Upper lobe of right lung (tissue), 1 donor: ENCODE data around the gene CAMSAP3. TPM values are rescaled to one million over a fixed set of nuclear protein-coding genes. Genes with fewer than 3 reads are reported as not detected.

Experiments
- ATAC-seq: fragments of 200-7000 bp; cut with Tn5 transposase; one replicate; pipeline ENCODE4 v1.9.1; 2020; ENCODE audit warnings: mild to moderate bottlenecking, moderate library complexity
- DNase-seq: peaks from one replicate; pipeline ENCODE4 v3.0.0-alpha.2; 2020
- H3K27ac ChIP-seq: fragments of 200-600 bp; one replicate; pipeline ENCODE4 v1.8.0; 2022
- H3K27me3 ChIP-seq: fragments of 200-600 bp; one replicate; pipeline ENCODE4 v1.8.0; 2022; ENCODE audit warnings: mild to moderate bottlenecking
- H3K36me3 ChIP-seq: fragments of 200-600 bp; one replicate; pipeline ENCODE4 v1.8.0; 2022
- H3K4me1 ChIP-seq: fragments of 200-600 bp; one replicate; pipeline ENCODE4 v1.8.0; 2022
- H3K4me3 ChIP-seq: fragments of 200-600 bp; one replicate; pipeline ENCODE4 v1.8.0; 2022; ENCODE audit warnings: mild to moderate bottlenecking
- H3K9me3 ChIP-seq: fragments of 200-600 bp; one replicate; pipeline ENCODE4 v1.8.0; 2022
- CTCF ChIP-seq: fragments of 200-600 bp; IDR thresholded peaks from one replicate; pipeline ENCODE4 v1.8.0; 2022; ENCODE audit warnings: antibody characterized with exemption
- intact Hi-C: fragments of 100-400 bp; cut with DNase I; formaldehyde crosslinking; loops from one replicate; pipeline ENCODE4 v1.11.0; 2022
- total RNA-seq: library from RNA; stranded (reverse); fragmentation: NEBNext Ultra II Directional; extraction: Animal tissue kit (Norgen Biotek cat#: 25700); gene quantifications from one replicate; pipeline ENCODE4 v1.2.1, GENCODE V29; 2021
- donor health status: DM: no; HTN: yes; CAD: no; lungs with severe emphysema.

Gene CAMSAP3
- total RNA-seq, 1 donor from 2014 or later, result 29.1 TPM

GRCh38 chr19:7602240-7602934, 6.7 kb downstream of the CAMSAP3 start:
- Histone ChIP-seq H3K27ac (peak overlapping the region; percentile 24), H3K4me1 (no peaks in the 10 kb centered on the region), H3K4me3 (no peak overlapping the region), H3K36me3 (no peaks in the 10 kb centered on the region), H3K27me3 (peaks cover 2% of the 10 kb centered on the region), H3K9me3 (no peaks in the 10 kb centered on the region)
- peak; percentile 77 for DNase-seq
- ATAC-seq, result peak; percentile 66
- no peak for TF ChIP-seq CTCF
- intact Hi-C loops, result no loop called here

- Histone ChIP-seq H3K36me3 (no peaks in the 10 kb centered on the region), H3K4me1 (no peaks in the 10 kb centered on the region), H3K27me3 (no peaks in the 10 kb centered on the region), H3K4me3 (no peak overlapping the region), H3K27ac (peak overlapping the region; percentile 24), H3K9me3 (no peaks in the 10 kb centered on the region)
- DNase-seq, result peak; percentile 75
- ATAC-seq, result no peak
- intact Hi-C loops, result no loop called here
- no peak for TF ChIP-seq CTCF
These were observed 7.4 kb downstream of the CAMSAP3 start for GRCh38 chr19:7602935-7603497.

GRCh38 chr19:7603919-7604318, 8.3 kb downstream of the CAMSAP3 start:
- Histone ChIP-seq H3K4me1 (no peaks in the 10 kb centered on the region), H3K27ac (peak overlapping the region; percentile 3), H3K27me3 (no peaks in the 10 kb centered on the region), H3K36me3 (no peaks in the 10 kb centered on the region), H3K9me3 (no peaks in the 10 kb centered on the region), H3K4me3 (no peak overlapping the region)
- intact Hi-C loops, result no loop called here
- no peak for DNase-seq
- TF ChIP-seq CTCF, result no peak
- ATAC-seq, result no peak

GRCh38 chr19:7605490-7606222, 10.0 kb downstream of the CAMSAP3 start:
- Histone ChIP-seq H3K9me3 (no peaks in the 10 kb centered on the region), H3K27me3 (no peaks in the 10 kb centered on the region), H3K4me3 (no peak overlapping the region), H3K4me1 (no peaks in the 10 kb centered on the region), H3K27ac (no peak overlapping the region), H3K36me3 (no peaks in the 10 kb centered on the region)
- no peak for TF ChIP-seq CTCF
- no peak for DNase-seq
- intact Hi-C loops, result no loop called here
- peak; percentile 30 for ATAC-seq

- no peak for TF ChIP-seq CTCF
- intact Hi-C loops, result no loop called here
- ATAC-seq (no peak), DNase-seq (no peak)
- H3K4me1 ChIP-seq, result no peaks in the 10 kb centered on the region
- H3K27ac ChIP-seq, result no peak overlapping the region
- H3K9me3 ChIP-seq, result no peaks in the 10 kb centered on the region
- H3K27me3 ChIP-seq, result no peaks in the 10 kb centered on the region
- no peaks in the 10 kb centered on the region for H3K36me3 ChIP-seq
- no peak overlapping the region for H3K4me3 ChIP-seq
These were observed 10.6 kb downstream of the CAMSAP3 start for GRCh38 chr19:7606289-7606688.
